ENCODE measurements around the gene MTA3.

DNA sequence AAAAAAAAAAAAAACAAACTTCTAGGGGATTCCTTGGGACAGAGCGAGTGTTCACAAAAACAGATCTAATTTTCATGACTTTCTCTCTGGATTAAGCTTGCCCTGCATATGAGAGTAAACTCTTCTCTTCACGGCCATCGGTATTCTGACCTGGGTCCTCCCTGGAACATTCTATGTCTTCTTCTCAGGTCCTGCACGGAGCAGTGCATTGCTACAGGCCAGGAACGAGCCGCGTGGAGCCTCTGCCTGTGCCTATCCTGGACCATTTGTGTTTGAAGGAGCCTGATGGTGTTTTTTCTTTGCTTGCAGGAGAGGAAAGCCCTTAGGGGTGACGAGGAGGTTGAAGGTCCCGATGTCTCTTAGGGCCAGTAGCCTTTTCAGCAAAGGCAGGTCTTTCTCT is 197.3 kb downstream of the MTA3 start:
- TF ChIP-seq CTCF (IDR thresholded peaks at IDR 0.05; ENCODE audit: insufficient read depth, low read length) = no peak
- no peak for TF ChIP-seq POLR2AphosphoS5 (IDR thresholded peaks at IDR 0.05; ENCODE audit: low read depth)
- TF ChIP-seq, protein P1, sequence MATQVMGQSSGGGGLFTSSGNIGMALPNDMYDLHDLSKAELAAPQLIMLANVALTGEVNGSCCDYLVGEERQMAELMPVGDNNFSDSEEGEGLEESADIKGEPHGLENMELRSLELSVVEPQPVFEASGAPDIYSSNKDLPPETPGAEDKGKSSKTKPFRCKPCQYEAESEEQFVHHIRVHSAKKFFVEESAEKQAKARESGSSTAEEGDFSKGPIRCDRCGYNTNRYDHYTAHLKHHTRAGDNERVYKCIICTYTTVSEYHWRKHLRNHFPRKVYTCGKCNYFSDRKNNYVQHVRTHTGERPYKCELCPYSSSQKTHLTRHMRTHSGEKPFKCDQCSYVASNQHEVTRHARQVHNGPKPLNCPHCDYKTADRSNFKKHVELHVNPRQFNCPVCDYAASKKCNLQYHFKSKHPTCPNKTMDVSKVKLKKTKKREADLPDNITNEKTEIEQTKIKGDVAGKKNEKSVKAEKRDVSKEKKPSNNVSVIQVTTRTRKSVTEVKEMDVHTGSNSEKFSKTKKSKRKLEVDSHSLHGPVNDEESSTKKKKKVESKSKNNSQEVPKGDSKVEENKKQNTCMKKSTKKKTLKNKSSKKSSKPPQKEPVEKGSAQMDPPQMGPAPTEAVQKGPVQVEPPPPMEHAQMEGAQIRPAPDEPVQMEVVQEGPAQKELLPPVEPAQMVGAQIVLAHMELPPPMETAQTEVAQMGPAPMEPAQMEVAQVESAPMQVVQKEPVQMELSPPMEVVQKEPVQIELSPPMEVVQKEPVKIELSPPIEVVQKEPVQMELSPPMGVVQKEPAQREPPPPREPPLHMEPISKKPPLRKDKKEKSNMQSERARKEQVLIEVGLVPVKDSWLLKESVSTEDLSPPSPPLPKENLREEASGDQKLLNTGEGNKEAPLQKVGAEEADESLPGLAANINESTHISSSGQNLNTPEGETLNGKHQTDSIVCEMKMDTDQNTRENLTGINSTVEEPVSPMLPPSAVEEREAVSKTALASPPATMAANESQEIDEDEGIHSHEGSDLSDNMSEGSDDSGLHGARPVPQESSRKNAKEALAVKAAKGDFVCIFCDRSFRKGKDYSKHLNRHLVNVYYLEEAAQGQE (IDR thresholded peaks at IDR 0.05; ENCODE audit: insufficient replicate concordance, low read depth) = no peak
- no peak for TF ChIP-seq GABPA (IDR thresholded peaks at IDR 0.05; ENCODE audit: low read depth)
- TF ChIP-seq SPI1 (IDR thresholded peaks at IDR 0.05; ENCODE audit: borderline replicate concordance, low read depth) = no peak
